Natural killer cell (primary cell): ENCODE data around the gene CENATAC. TPM values are rescaled to one million over a fixed set of nuclear protein-coding genes. Genes with fewer than 3 reads are reported as not detected.
"Not testable (repeated sequence)": the region's sequence is repeated elsewhere in the genome, so short reads cannot be mapped to it uniquely, and the experiment has no call there.

ENCODE experiments used
- ATAC-seq, 3 donors: fragments of 150-1000 bp in 2 of 3; fragments of 200-7000 bp in 1 of 3; cut with Tn5 transposase; 1 replicate in 1 of 3; 2 replicates in 2 of 3; pipeline ENCODE4 v1.10.0; 2021; ENCODE audit warnings: mild to moderate bottlenecking in 2 of 3, moderate library complexity in 2 of 3
- DNase-seq, 2 donors: peaks; one replicate each; pipeline versions ENCODE4 v3.0.0 to v3.0.0-alpha.2; 2013 to 2021; ENCODE audit warnings: mixed read lengths in 1 of 2
- H3K27ac ChIP-seq: one replicate; pipeline ENCODE4 v1.5.1; 2013; ENCODE audit warnings: mild to moderate bottlenecking, low read length
- H3K27me3 ChIP-seq: one replicate; pipeline ENCODE4 v1.6.1; 2013; ENCODE audit warnings: low read length; ENCODE audit not compliant: control insufficient read depth, insufficient read depth
- H3K36me3 ChIP-seq: one replicate; pipeline ENCODE4 v1.6.1; 2013; ENCODE audit warnings: low read length; ENCODE audit not compliant: control insufficient read depth, insufficient read depth
- H3K4me1 ChIP-seq: one replicate; pipeline ENCODE4 v1.6.1; 2013; ENCODE audit warnings: low read length; ENCODE audit not compliant: control insufficient read depth, insufficient read depth
- H3K4me3 ChIP-seq: one replicate; pipeline ENCODE4 v1.5.1; 2013; ENCODE audit warnings: low read length
- H3K9me3 ChIP-seq: one replicate; pipeline ENCODE4 v1.6.1; 2013; ENCODE audit warnings: low read length; ENCODE audit not compliant: control insufficient read depth, insufficient read depth
- H3K27ac Mint-ChIP-seq, 2 donors: one replicate each; pipeline ENCODE4 v1.8.0; 2022; ENCODE audit warnings: mild to moderate bottlenecking in 2 of 2, mixed read lengths in 2 of 2, moderate library complexity in 1 of 2
- H3K27me3 Mint-ChIP-seq, 2 donors: one replicate each; pipeline ENCODE4 v1.8.0; 2022; ENCODE audit warnings: low read depth in 2 of 2, mixed read lengths in 2 of 2
- H3K36me3 Mint-ChIP-seq: one replicate; pipeline ENCODE4 v1.8.0; 2022; ENCODE audit warnings: mixed read lengths
- H3K4me1 Mint-ChIP-seq, 2 donors: one replicate each; pipeline ENCODE4 v1.8.0; 2022; ENCODE audit warnings: mixed read lengths in 2 of 2
- H3K4me3 Mint-ChIP-seq: one replicate; pipeline ENCODE4 v1.8.0; 2022; ENCODE audit warnings: mild to moderate bottlenecking, moderate library complexity, mixed read lengths
- H3K9me3 Mint-ChIP-seq, 2 donors: one replicate each; pipeline ENCODE4 v1.8.0; 2022; ENCODE audit warnings: mixed read lengths in 2 of 2
- WGBS: methylation state at CpG from one replicate; pipeline ENCODE4 v1.1.7; 2013; ENCODE audit warnings: missing lambda C conversion rate; ENCODE audit not compliant: insufficient coverage; 5-methylcytosine and 5-hydroxymethylcytosine counted together
- intact Hi-C: fragments of 100-400 bp; cut with micrococcal nuclease; formaldehyde crosslinking; loops from one replicate; pipeline ENCODE4 v1.14.2; 2022
- total RNA-seq, 4 donors: library from RNA; stranded (reverse); fragments of 120-200 nt in 1 of 4; gene quantifications; one replicate each; pipeline versions ENCODE4 v1.2.3 to v1.2.4, GENCODE V29; 2013 to 2022
- TF ChIP-seq, protein P1 (sequence below): fragments of 200-600 bp; IDR thresholded peaks from one replicate; pipeline ENCODE4 v1.8.0; 2022; ENCODE audit warnings: antibody characterized with exemption

The CENATAC gene
- total RNA-seq, 3 donors from 2014 or later (not counting 1 experiment from before 2014, with no cell fraction given) = 121 to 143 (median 122) TPM

DNA sequence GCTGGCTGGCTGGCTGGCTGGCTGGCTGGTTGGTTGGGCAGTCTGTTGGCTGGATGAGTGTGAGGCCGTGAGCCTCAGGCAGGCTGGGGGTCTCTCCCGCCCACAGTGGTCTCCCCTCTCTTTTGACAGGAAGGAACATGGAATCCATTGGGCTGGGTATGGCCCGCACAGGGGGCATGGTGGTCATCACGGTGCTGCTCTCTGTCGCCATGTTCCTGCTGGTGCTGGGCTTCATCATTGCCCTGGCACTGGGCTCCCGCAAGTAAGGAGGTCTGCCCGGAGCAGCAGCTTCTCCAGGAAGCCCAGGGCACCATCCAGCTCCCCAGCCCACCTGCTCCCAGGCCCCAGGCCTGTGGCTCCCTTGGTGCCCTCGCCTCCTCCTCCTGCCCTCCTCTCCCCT is 40.0 kb upstream of the CENATAC start:
- TF ChIP-seq, protein P1, sequence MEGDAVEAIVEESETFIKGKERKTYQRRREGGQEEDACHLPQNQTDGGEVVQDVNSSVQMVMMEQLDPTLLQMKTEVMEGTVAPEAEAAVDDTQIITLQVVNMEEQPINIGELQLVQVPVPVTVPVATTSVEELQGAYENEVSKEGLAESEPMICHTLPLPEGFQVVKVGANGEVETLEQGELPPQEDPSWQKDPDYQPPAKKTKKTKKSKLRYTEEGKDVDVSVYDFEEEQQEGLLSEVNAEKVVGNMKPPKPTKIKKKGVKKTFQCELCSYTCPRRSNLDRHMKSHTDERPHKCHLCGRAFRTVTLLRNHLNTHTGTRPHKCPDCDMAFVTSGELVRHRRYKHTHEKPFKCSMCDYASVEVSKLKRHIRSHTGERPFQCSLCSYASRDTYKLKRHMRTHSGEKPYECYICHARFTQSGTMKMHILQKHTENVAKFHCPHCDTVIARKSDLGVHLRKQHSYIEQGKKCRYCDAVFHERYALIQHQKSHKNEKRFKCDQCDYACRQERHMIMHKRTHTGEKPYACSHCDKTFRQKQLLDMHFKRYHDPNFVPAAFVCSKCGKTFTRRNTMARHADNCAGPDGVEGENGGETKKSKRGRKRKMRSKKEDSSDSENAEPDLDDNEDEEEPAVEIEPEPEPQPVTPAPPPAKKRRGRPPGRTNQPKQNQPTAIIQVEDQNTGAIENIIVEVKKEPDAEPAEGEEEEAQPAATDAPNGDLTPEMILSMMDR = no peak
- Mint-ChIP-seq H3K27me3 (peaks cover 0 to 13% of the 10 kb centered on the region in 2 donors), H3K36me3 (no peaks in the 10 kb centered on the region), H3K4me1 (peaks cover 0 to 9% of the 10 kb centered on the region in 2 donors), H3K27ac (no peak overlapping the region), H3K9me3 (no peaks in the 10 kb centered on the region), H3K4me3 (no peak overlapping the region)
- Histone ChIP-seq H3K36me3 (no peaks in the 10 kb centered on the region), H3K27ac (no peak overlapping the region), H3K27me3 (no peaks in the 10 kb centered on the region), H3K9me3 (no peaks in the 10 kb centered on the region), H3K4me3 (no peak overlapping the region), H3K4me1 (peaks cover 3% of the 10 kb centered on the region)
- DNase-seq = no peak
- ATAC-seq = no peak
- WGBS = 92% methylated on average over 8 of the region's 8 CpGs
- intact Hi-C loops = no loop called here

DNA sequence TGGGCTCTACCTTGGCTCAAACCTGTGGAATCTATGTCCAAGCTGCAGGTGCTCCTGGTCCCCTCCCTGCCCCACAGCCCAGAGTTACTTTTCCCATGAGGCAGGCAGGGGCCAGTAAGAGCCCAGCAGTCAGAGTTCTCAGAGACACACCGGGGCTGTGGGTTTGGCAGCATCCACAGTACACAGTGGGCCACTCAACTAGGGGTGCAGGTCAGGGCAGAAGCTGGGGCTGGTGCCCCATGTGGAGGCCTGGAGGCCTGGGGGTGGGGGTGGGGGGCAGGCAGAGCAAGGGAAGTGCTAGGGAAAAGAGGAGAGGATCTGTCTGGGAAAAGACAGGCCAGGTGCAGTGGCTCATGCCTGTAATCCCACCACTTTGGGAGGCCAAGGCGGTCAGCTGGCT is 39.4 kb upstream of the CENATAC start:
- H3K4me3 ChIP-seq = no peak overlapping the region
- H3K9me3 Mint-ChIP-seq = no peaks in the 10 kb centered on the region
- H3K4me3 Mint-ChIP-seq = no peak overlapping the region
- H3K27me3 Mint-ChIP-seq = peaks cover 0 to 12% of the 10 kb centered on the region in 2 donors
- 89% methylated on average over 2 of the region's 2 CpGs for whole genome bisulfite sequencing
- TF ChIP-seq, protein P1 = no peak
- peaks cover 3% of the 10 kb centered on the region for H3K4me1 ChIP-seq
- no peaks in the 10 kb centered on the region for H3K9me3 ChIP-seq
- H3K27me3 ChIP-seq = no peaks in the 10 kb centered on the region
- DNase-seq (no peak), ATAC-seq (no peak)
- intact Hi-C loops = no loop called here
- H3K36me3 Mint-ChIP-seq = no peaks in the 10 kb centered on the region
- peaks cover 0 to 9% of the 10 kb centered on the region in 2 donors for H3K4me1 Mint-ChIP-seq
- H3K36me3 ChIP-seq = no peaks in the 10 kb centered on the region
- H3K27ac Mint-ChIP-seq = no peak overlapping the region
- no peak overlapping the region for H3K27ac ChIP-seq

DNA sequence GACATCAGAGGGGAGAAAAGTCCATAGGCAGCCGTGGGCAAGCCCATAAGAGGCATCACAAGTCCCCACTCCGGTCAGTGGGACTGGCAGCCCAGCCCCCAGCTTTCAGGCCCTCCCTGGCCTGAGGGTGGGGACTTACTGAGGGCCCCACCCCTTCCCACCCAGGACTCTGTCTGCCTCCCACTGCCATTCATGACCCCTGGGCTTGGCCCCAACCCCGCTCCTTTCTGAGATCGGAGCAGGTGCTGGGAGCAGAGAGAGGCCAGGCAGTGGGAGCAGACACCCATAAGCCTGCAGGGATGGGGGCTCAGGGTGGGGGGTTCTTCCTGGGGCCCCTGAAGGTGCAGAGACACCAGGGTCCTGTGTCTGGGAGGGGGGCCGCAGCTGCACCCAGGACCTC is 36.7 kb upstream of the CENATAC start:
- Histone ChIP-seq H3K4me1 (peaks cover 3% of the 10 kb centered on the region), H3K36me3 (no peaks in the 10 kb centered on the region), H3K27me3 (no peaks in the 10 kb centered on the region), H3K27ac (no peak overlapping the region), H3K4me3 (no peak overlapping the region), H3K9me3 (no peaks in the 10 kb centered on the region)
- ATAC-seq (no peak), DNase-seq (no peak)
- H3K4me1 Mint-ChIP-seq = peaks cover 0 to 9% of the 10 kb centered on the region in 2 donors
- no peaks in the 10 kb centered on the region for H3K9me3 Mint-ChIP-seq
- no peaks in the 10 kb centered on the region for H3K36me3 Mint-ChIP-seq
- no peak overlapping the region for H3K27ac Mint-ChIP-seq
- WGBS = 89% methylated on average over 5 of the region's 5 CpGs
- peaks cover 0 to 6% of the 10 kb centered on the region in 2 donors for H3K27me3 Mint-ChIP-seq
- H3K4me3 Mint-ChIP-seq = no peak overlapping the region
- intact Hi-C loops = no loop called here
- TF ChIP-seq, protein P1 = no peak

DNA sequence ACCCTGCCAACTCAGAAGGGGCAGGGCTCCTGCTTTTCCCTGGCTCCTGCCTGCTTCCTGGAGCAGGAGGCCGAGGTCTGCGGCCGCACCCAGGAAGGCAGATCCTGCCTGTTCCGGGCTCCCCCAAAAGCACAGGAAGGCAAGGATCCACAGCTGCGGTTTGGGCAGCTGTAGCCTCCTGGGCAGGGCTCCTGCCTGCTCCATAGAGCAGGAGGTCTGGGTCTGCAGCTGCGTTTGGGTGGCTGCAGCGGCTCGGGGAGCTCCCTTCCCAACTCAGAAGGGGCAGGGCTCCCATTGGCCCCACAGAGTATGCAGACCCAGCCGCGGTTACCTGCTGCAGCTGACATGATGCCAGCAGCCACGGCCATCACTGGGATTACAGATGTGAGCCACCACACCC is 36.3 kb upstream of the CENATAC start:
- Histone ChIP-seq H3K4me3 (no peak overlapping the region), H3K36me3 (no peaks in the 10 kb centered on the region), H3K4me1 (no peaks in the 10 kb centered on the region), H3K9me3 (no peaks in the 10 kb centered on the region), H3K27ac (no peak overlapping the region), H3K27me3 (no peaks in the 10 kb centered on the region)
- ATAC-seq (no peak), DNase-seq (no peak)
- Mint-ChIP-seq H3K36me3 (no peaks in the 10 kb centered on the region), H3K9me3 (no peaks in the 10 kb centered on the region), H3K27me3 (peaks cover 0 to 4% of the 10 kb centered on the region in 2 donors), H3K4me3 (no peak overlapping the region), H3K27ac (no peak overlapping the region), H3K4me1 (peaks cover 0 to 5% of the 10 kb centered on the region in 2 donors)
- 78% methylated on average over 11 of the region's 11 CpGs for WGBS
- TF ChIP-seq, protein P1 = no peak
- intact Hi-C loops = no loop called here

DNA sequence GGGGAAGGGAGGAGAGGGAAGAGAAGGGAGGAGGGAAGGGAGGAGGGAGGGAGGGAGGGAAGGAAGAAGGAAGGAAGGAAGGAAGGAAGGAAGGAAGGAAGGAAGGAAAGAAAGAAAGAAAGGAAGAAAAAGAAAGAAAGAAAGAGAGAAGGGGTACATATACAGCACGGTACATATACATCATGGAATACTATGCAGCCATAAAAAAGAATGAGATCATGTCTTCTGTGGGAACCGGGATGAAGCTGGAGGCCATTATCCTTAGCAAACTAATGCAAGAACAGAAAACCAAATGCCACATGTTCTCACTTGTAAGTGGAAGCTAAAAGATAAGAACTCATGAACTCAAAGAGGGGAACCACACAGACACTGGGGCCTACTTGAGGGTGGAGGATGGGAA is 28.4 kb upstream of the CENATAC start:
- H3K9me3 ChIP-seq, H3K4me3 ChIP-seq, H3K4me1 ChIP-seq, H3K27ac Mint-ChIP-seq, DNase-seq, H3K27ac ChIP-seq, H3K4me1 Mint-ChIP-seq, H3K36me3 Mint-ChIP-seq, H3K4me3 Mint-ChIP-seq, H3K9me3 Mint-ChIP-seq, intact Hi-C loops, H3K27me3 ChIP-seq, ATAC-seq, H3K36me3 ChIP-seq: not testable (repeated sequence)
- H3K27me3 Mint-ChIP-seq = peaks cover under 1 to 13% of the 10 kb centered on the region in 2 donors
- WGBS = 100% methylated on average over 2 of the region's 2 CpGs
